HPDE6-E6E7 (cell line): ENCODE measurements around the gene REG3A.

Experiments used
- DNase-seq: peaks from one replicate; pipeline ENCODE4 v3.0.0; 2011; ENCODE audit warnings: missing footprints; ENCODE audit errors: extremely low spot score

The REG3A gene

DNA sequence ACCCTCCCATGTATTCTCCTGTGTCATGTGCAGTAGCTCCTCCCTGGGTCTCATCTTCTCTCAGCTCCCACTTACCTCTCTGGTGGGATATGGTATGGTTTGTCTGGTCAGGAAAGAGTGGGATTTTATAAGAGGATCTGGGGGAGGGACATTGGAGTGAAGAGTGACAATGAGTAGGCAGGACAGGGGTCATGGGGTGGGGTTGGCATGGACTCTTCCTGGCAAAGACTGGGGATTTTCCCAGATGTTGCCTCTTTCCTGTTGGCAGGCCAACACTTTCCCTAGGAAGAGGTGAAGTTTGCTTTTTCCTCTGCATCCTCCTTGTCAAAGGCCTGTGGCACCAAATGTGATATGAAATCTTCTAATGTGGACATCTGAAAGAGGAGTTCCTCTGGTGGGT lies at the start of gene REG3A:
TSS of gene REG3A (minus strand) at position 101 of the 400 bp plus-strand sequence. CDS start 348 bp downstream, outside the sequence.
- no peak for DNase-seq

DNA sequence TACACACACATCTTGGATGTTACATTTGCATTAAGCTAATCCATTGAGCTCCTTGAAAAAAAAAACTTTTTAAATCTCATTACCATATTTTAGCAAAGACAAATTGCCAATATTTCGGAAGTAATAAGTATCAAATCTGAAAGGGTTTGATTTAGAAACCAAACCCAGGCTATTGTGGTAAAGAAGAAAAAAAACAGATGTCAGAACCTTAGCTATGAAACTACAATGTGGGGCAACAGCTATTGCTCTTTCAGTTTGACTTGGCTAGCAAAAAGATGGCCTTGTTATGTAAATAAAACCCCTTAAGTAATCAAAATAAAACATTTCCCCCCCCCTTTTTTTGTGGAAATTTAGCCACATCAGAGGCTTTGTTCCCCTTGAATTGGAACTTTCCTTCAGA lies 41.2 kb upstream of the REG3A start:
- DNase-seq: no peak

DNA sequence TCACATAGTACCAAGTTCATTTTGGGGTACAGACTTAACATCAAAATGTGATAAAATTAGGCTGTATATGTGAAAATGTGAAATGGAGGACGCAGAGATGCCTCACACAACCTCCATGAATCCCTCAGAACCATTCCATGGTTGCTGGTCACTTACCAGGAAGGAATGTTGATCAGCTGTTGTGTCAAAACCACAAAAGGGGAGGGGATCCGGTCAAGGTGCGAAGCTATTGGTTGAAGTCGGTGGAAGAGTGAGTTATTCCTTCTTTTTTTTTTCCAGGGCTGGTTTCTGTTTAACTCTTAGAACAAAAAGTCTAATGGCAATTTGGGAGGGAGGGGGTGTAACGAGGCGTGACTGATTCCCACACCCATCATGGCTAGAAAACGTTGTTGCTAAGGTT lies 32.3 kb upstream of the REG3A start:
- DNase-seq: no peak

DNA sequence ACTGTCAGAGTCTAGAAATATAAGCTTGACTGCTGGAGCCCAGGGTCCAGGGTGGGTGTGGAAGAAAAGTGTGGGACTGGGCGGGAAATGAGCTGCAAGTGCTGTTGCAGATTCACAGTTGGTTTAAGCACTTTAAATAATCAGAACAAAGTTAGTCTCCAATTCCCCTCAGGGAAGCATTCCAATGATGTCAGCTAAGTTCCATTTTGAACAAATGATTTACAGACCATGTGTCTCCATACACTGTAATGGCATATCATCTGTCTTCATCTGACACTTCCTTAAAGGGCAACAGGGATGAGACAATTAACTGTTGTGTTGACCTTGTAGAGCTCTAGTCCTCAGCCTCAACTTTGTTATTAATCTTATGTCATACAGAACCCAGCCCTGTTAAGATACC lies 31.5 kb upstream of the REG3A start:
- no peak for DNase-seq

DNA sequence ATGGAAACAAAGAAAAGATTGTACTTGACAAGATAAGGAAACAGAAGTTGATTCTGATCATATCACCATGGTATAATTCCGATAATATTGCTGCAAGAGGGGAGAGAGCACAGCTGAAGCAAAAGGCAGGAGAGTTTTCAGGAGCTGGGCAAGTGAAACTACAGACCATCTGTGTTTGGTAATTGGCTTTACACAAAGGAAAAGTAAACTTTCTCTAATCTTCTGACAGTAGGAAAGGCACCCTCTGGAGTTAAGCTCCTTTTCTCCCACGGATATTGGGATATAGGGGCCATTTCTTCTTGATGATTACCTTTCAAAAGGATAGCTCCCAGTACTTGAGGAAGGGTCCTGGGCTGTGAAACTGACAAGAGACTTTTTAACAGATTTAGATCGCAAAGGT lies 29.9 kb upstream of the REG3A start:
- no peak for DNase-seq

DNA sequence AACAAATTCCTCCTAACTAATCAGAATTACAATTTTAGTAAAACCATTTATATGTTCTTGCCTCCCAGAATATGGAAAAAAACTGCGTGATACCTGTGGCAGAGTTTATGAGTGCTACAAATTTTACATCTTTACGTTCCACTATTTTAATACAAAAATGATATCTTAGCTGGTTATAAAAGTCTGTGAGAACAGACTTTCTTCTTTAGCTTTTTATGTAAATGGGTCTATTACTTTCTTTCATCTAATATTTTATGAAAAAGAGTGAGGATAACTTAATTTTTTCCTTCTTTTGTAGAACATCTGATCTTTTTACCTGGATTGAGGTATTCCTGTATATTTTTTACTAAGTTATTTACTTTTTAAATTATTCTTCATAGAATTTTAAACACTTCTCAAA lies 22.1 kb upstream of the REG3A start:
- DNase-seq: no peak

DNA sequence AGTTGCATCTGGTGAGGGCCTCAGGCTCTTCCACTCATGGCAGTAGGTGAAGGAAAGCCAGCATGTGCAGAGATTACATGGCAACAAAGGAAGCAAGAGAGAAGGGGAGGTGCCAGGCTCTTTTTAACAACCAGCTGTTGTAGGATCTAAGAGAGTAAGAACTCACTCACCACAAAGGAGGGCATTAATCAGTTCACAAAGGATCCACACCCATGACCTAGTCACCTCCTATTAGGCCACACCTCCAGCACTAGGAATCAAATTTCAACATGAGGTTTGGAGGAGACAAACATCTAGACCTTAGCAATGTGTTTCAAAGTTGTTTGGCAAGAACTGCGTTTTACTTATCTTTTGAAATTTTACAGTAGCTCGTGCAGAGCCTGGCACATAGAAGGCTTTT lies 20.5 kb upstream of the REG3A start:
- no peak for DNase-seq

DNA sequence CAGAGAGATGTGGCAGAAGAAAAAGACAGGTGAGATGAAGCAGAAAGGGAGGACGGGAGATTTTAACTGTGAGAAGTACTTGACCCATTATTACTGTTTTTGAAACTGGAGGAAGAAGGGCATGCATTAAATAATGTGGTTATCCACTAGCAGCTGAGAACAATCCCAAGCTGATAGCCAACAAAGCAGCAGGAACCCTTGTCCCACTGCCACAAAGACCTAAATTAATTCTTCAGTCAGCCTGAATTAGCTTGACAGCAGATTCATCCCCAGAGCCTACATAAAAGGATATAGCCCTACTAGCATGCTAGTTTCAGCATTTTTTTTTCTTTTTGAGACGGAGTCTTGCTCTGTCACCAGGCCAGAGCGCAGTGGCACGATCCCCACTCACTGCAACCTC lies 19.5 kb upstream of the REG3A start:
- DNase-seq: no peak

DNA sequence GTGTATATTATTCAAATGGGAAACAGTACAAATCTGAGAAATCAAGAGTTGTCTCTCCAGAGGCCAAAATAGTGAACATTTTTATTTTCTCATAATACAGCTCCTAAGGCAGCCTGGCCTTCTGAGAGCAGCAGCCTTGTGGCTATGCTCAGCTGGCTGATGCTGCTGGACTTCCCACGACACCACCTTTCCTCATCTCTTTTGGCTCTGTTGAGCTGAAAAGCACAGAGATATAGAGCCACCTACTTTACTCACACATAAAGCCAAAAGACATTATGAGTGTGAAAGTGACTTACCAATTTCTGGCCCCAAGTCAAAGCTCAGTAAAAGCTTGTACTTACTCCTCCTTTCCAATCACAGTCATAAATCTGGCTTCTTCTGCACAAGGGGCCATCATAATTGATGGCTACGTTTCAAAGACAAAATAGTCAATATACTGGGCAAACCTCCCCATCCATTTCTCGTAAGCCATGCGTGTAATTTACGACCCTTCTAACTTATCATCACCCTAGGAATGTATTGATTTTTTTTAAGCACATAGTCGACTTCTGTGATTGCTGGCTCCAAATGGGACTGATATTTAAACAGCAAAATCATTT lies 18.6 kb upstream of the REG3A start:
- DNase-seq: no peak

DNA sequence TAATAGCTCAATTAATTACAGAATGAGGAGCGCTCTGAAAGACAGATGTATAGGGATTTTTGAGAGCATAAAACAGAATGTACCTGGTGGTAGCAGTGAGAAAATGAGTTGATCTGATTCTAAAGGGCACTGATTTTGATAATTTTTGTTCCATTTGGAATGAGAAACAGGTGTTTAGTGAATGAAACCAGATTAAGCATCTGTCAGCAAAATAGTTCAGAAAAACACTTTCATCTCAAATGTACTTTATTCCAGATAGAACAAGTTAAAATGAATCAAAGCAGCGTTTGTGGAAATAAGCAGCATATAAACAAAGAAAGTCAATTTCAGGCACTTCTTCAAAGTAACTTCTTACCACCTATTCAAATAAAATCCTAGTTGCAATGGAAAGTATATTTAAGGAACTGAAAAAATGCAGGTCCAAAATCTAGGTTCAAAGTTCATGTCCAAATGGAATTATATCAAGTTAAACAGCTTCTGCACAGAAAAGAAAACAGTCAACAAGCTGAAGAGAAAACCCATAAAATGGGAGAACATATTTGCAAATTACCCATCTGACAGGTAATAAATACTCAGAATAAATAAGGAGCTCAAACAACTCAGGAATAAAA lies 11.9 kb upstream of the REG3A start:
- no peak for DNase-seq

DNA sequence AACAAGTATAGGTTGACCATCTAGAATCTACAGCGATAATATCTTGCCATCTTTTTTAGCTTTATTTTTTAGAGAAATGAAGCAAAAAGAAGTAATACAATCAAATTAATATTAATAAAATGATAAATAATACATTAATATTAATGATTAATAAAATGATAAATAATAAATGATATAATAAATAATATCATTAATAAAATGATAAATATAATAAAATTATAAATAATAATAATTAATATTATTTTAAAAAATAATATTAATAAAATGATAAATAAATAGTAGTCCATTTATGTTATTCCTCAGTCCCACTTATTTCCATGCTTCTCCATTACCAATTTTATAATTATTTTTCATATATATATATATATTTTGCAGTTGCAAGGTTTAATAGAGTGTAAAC lies 3.2 kb upstream of the REG3A start:
- DNase-seq: no peak

DNA sequence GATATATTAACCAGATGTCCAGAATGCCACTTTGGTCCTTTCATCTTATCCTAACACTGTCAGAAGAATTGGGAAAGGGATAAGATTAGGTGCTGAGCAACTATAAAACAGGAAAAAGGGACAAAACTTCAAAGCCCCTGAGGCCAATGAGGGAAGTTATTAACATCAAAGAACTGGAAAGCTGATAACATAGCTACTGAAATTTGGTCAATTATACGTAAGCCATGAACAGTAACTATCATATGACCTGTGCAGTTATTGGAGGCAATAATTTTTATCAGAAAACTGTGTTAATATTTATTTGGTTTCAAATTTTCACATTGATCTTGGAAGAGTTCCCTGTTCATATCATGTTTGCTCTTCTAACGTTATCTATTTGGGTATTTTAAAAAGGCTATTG lies 2.6 kb upstream of the REG3A start:
- no peak for DNase-seq

DNA sequence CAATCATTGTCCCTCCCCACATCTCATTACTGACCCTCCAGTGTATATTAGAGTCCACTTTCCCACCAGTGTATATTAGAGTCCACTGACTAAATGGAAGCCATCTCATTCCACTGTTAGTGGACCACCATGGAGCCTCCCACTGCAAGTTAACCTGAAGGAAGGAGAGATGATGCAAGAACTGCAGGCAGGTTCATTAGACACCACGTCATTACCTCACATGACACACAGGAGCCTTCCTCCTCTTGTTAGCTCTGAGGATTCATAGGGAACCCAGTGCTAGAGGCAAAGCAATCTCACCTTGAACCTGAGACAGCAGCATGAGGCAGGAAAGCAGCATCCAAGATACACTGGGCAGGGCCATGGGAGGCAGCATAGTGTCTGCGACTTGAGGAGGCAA lies 523 bp downstream of the REG3A start:
- no peak for DNase-seq

DNA sequence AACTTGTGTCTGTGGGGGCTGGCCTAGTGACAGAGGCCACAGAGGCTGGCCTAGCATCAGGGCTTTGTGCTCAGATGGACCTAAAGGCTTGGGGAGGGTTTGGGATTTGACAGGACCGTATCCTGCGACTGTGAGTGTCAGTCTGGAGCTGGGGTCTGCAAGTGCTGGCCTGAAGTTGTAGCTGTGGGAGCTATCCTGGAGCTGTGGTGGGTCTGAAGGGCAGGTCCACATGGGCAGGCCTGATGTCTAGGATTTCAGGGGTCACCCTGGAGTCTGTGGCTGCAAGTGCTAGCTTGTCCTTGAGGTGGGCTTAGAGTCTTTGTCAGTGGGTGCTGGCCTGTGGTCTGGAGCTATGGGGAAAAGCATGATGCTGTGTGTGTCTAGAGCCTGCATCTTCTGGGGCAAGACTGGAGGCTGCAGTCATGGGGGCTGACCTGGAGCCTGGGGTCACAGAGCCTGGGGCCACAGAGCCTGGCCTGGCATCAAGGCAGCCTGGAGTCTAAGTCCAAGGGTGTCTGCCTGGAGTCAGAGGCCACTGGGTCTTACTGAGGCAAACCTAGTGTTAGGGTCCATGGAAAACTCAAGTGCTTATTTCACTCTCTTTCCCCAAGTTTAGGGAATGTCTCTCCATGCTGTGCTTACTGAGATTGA lies 3.6 kb downstream of the REG3A start:
- DNase-seq: no peak

DNA sequence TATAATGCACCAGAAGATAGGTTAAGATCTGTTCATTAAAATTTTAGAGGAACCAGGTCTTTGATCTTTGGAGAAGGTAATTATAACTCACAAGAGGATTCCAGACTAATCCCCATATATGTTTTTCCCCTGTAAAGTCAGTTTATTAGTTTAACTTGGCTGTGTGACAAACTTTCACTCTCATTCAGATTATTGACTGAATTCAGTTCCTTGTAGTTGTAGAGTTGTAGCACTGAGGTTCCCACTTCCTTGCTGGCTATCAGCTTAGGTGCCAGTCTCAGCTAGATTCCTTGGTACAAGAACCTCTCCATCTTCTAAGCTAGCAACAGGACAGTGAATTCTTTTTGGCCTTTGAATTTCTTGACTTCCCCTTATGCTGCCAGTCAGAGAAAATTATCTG lies 20.1 kb downstream of the REG3A start:
- DNase-seq: no peak

DNA sequence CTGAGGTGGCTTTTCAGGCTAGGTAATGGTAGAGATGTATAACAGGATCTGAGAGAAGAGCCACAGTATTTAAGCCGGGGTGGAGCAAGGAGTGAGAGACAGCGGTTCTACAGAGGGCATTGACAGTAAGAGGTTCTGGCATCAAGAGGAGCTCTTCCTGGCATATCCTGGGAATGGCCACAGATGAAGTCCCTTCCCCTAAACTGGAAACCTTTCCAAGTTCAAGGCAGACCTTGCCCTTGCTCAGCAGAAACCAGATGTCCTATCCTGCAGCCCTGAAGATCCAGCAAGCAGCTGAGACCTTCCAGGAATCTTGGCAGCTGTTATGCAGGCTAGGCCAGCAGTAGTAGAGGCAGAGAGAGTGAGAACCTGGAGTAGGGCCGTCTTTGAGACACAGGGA lies 21.2 kb downstream of the REG3A start:
- no peak for DNase-seq

DNA sequence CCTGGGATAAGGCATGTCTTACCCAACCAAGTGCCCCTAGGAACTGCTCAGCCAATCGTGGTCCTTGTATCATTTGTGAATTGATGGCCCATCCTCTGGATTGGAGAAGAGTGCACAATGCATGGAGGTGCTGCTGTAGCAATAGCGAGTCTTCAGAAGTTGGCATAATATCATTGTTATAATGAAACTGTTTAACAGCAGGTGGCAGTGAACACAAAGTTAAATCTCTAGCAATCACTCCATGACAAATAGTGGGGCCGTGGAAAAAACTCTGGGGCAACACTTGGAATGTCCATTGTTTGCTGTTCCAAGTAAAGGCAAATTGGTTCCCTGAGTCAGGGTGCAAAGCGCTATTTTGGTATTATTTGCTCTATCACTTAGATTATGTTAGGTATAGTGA lies 27.9 kb downstream of the REG3A start:
- DNase-seq: no peak

DNA sequence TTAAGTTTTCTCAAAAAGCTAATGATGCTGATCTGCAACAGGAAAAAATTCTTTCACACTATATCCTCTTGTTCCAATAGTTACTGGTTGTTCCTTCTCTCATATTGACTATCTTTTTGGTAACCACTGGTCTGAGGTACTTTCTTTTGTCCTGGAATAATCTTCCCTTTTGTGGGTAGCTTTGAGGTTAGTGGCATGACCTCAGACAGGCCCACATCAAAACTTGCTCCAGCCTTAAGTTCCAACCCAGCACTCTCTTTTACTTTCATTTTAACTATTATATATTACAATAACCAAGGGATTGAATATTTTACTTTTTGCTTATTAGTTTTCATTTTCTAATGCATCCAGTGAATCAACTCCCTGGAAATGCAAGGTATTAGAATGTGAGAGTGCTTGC lies 29.7 kb downstream of the REG3A start:
- DNase-seq: no peak

DNA sequence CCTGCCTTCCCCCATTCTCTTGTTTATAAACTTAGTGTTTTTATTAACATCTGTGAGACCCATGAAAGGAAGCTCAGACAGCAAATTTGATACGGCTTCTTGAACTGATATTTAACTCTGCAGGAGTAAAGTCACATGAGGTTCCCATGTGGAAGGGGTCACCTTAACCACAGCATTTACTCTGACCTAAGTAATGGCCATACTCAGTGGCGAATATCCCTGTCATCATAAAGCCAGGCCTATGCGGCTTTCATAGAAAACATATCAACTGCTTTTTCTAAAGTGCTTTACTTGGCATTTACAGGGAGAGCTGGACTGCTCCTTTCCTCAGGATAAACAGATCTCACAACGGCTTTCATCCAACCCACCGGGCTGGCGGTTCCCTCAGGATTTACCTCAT lies 30.3 kb downstream of the REG3A start:
- no peak for DNase-seq

DNA sequence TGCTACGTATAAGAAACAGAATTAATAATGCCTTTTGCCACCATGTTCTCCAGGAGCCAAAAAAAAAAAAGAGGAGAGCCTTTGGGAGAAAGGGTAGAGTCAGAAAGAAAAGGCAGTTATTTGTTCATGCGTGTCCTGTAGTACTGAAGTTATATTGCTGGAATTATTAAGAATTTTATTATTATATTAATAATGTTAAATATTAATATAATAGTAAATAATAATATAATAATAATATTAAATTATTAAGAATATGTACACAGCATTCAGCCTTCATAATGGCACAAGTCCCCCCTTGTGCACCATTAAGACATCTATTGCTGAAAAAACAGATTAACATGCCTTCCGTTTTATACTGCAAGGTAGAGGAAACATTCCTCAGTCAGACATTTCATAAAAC lies 31.1 kb downstream of the REG3A start:
- DNase-seq: no peak

DNA sequence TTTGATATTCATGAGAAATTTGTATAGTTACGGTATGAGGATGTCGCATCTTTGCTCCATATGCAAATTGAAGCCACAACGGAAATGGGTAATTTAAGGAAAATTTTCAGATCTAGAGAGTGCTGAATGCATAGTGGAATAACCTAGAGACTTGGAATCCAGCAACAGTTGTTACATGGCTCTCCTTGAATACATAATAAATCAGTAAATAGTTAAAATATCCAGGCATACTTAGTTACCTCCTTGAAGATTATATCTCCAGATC lies 33.9 kb downstream of the REG3A start:
- DNase-seq: no peak

DNA sequence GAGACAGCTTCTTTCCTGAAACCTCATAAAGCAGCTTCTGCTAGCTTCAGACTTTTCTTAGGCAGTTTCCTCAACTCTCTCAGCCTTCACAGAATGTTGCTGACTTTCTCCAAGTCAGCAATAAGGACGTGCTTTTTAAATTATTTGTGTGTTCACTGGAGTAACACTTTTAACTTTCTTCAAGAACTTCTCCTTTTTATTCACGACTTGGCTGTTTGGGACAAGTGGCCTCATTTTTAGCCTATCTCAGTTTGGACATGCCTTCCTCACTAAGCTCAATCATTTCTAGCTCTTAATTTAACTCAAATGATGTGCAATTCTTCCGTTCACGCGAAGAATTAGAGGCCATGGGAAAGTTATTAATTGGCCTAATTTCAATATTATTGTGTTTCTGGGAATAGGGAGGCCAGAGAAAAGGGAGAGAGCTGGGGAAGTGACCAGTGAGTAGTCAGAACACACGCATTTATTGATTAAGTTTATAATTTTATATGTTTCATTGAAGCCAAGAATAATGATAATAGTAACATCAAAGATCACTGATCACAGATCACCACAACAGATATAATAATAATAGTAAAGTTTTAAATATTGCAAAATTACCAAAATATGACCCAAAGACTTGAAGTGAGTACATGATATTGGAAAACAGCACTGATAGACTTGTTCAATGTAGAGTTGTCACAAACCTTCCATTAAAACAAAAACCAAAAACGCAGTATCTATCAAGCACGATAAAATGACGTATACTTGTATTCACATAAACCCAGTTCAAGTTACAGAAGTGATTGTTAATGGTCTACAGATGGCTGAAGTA lies 34.4 kb downstream of the REG3A start:
- DNase-seq: no peak

DNA sequence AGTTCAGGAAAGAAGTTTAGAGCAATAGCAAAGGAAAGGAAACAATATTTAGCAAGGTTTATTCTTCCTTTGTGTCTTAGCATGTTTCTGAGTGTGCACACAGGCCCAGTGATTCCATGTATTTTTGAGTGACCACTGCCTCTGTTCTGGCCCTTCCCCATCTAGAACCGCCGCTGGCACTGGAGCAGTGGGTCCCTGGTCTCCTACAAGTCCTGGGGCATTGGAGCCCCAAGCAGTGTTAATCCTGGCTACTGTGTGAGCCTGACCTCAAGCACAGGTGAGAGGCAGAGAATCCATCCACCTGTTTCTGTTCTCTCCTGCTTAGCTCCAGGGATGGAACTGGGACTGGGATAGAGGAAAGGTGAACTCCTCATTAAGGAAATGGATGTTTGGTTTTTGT lies 36.9 kb downstream of the REG3A start:
- DNase-seq: no peak
